HCT116 (cell line): Measurements from ENCODE around the gene ELF2.

Experiments used
- CEBPB ChIP-seq: IDR thresholded peaks from 2 replicates; pipeline ENCODE4 v1.6.1; 2012; ENCODE audit warnings: low read depth
- CTCF ChIP-seq, 3 experiments: fragments of 200-600 bp in 1 of 3; sonication (generic) in 1 of 3; IDR thresholded peaks in 2 of 3; conservative IDR thresholded peaks in 1 of 3; 2 replicates each; pipeline ENCODE4 v1.5.1; 2012 to 2017; ENCODE audit warnings: low read depth in 2 of 3, low read length in 2 of 3, antibody characterized with exemption in 1 of 3, borderline replicate concordance in 1 of 3, control low read depth in 1 of 3, mild to moderate bottlenecking in 1 of 3, mixed read lengths in 1 of 3, mixed run types in 1 of 3, moderate library complexity in 1 of 3; ENCODE audit not compliant: insufficient read depth in 1 of 3
- EGR1 ChIP-seq: IDR thresholded peaks from 2 replicates; pipeline ENCODE4 v1.6.1; 2012; ENCODE audit warnings: low read depth
- EZH2 ChIP-seq: fragments of 200-600 bp; sonication (generic); IDR thresholded peaks from 2 replicates; pipeline ENCODE4 v1.6.1; 2017; ENCODE audit warnings: antibody characterized with exemption, mixed run types
- EZH2phosphoT487 ChIP-seq: fragments of 200-600 bp; IDR thresholded peaks from 2 replicates; pipeline ENCODE4 v1.6.1; 2018; ENCODE audit warnings: antibody characterized with exemption, borderline replicate concordance
- JUND ChIP-seq: IDR thresholded peaks from 2 replicates; pipeline ENCODE4 v1.6.1; 2012
- POLR2A ChIP-seq: IDR thresholded peaks from 2 replicates; pipeline ENCODE4 v1.7.0; 2011; ENCODE audit warnings: borderline replicate concordance; ENCODE audit not compliant: insufficient read depth, insufficient read length; ENCODE audit errors: extremely low read depth
- RAD21 ChIP-seq: IDR thresholded peaks from 2 replicates; pipeline ENCODE4 v1.6.1; 2012; ENCODE audit warnings: low read depth, mild to moderate bottlenecking
- REST ChIP-seq: IDR thresholded peaks from 2 replicates; pipeline ENCODE4 v1.6.1; 2012; ENCODE audit warnings: low read depth
- SIN3A ChIP-seq: IDR thresholded peaks from 2 replicates; pipeline ENCODE4 v1.6.1; 2012; ENCODE audit warnings: low read depth
- TCF7L2 ChIP-seq: IDR thresholded peaks from 2 replicates; pipeline ENCODE4 v1.7.0; 2011; ENCODE audit warnings: borderline replicate concordance, inconsistent platforms; ENCODE audit not compliant: insufficient read depth, insufficient read length; ENCODE audit errors: extremely low read depth
- TF ChIP-seq, protein P1 (sequence below): IDR thresholded peaks from 2 replicates; pipeline ENCODE4 v1.6.1; 2012

- TF ChIP-seq REST (no peak), CTCF (IDR thresholded peaks at IDR 0.05 in 2 of 3, conservative IDR thresholded peaks at IDR 0.05 in 1 of 3; ENCODE audit: borderline replicate concordance in 1 of 3, insufficient read depth in 1 of 3, low read depth in 2 of 3, low read length in 2 of 3) (no peak), EZH2phosphoT487 (no peak), CEBPB (no peak), EZH2 (no peak), SIN3A (peak; percentile 96), POLR2A (peak; percentile 49), JUND (no peak), EGR1 (no peak; the same call in 1 of the 2 replicates), RAD21 (no peak), TCF7L2 (no peak)
- TF ChIP-seq, protein P1, sequence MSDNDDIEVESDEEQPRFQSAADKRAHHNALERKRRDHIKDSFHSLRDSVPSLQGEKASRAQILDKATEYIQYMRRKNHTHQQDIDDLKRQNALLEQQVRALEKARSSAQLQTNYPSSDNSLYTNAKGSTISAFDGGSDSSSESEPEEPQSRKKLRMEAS: peak; percentile 93
These were observed 94.0 kb downstream of the ELF2 start for GRCh38 chr4:139082750-139083606.
